EH (cell line): ENCODE measurements around the gene CAPN2.
"Not testable (repeated sequence)": the region's sequence is repeated elsewhere in the genome, so short reads cannot be mapped to it uniquely, and the experiment has no call there.

Experiments
- DNase-seq: peaks from one replicate; pipeline ENCODE4 v3.0.0-alpha.2; 2015; ENCODE audit warnings: low read depth

Gene CAPN2

DNA sequence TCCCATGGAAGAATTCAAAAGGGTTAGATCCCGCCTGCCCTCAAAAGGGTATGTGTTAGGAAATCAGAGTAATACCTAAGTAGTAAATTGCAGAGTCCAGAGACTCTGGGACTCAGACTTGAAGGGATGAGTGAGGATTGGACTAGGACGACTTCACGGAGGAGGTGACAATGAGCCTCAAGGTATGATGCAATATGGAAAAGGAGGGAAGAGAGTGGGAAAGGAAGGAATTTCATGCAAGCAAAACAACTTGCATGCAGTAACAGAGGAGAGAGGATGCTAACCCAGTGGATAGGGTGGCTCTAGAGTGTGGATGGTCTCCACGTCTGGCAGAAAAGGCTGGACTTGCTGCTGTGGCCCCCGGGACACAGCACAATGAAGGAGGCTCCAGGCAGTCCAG, 4.8 kb downstream of the CAPN2 start:
- DNase-seq, result no peak

DNA sequence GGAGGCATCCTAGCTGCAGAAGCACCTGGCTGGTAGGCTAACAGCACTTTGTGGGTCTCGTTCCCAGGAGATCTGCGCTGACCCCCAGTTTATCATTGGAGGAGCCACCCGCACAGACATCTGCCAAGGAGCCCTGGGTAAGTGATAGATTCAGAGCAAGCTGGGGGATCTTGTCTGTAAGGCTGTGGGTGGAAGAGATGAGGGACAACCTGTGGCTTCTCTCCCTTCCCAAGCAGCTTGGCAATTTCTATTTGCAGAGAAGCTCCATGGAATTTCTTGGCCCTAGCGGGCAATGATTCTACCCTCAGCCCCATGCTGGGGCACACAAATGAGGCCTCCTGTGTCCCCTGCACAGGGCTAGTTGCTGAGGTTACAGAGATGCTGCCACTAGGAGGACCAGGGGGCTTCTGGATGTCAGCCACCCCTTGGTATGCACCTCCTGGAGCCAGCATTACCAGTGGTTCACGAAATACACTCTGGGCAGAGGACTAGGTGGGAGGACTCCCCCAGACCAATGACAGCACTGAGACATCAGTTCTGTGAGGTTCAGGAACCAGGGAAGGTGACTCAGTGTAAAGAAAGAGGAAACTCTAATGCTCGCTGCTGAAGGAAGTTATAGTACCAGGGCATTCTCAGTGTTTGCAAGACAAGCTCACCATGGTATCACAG, 5.5 kb downstream of the CAPN2 start:
- no peak for DNase-seq

DNA sequence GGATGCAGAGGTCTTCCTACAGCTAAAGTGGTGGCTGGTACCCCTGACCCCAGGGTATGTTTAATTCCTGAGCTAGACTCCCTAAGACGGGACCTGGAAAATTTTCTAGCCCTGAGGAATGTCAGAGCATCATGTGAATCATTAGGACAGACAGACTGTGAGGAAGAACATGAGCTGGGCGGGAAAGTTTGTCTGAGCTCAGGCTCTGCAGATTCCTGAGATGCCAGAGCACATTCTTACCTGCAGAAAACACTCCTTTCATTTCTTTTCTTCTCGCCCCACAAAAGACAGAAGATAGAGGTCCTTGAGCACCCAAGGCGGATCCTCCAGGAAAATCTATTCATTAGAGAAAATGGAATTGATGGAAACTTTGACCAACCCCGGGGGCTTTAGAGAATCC, 6.5 kb downstream of the CAPN2 start:
- DNase-seq, result peak; percentile 56

DNA sequence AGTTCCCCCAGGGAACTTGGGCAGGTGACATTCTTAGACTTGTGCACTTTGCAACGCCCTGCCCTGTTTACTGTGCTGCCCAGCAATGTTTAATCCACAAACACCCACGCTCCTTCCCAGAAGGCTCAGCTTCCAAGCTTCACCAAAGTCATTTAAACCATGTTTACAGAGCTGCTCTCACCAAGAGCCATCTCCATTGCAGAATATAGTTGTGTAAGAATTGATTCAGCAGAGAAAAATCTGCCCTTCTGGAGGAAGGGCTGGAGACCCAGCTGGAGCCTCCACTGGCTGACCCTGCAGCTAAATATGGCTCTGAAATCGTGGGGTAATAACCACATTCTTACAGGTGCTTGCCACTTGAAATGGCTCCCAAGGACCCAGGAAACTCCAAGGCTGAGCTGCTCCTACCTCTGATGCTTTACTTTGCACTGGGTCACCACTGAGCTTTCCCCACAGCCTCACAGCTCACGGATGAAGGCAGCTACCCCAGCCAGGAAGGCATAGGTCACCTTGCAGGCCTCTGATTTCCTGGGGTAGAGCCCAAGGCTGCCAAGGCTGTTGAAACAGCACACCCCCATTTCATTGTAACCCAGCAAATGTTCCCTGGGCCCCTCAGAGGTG, 8.7 kb downstream of the CAPN2 start:
- peak; percentile 91 for DNase-seq

DNA sequence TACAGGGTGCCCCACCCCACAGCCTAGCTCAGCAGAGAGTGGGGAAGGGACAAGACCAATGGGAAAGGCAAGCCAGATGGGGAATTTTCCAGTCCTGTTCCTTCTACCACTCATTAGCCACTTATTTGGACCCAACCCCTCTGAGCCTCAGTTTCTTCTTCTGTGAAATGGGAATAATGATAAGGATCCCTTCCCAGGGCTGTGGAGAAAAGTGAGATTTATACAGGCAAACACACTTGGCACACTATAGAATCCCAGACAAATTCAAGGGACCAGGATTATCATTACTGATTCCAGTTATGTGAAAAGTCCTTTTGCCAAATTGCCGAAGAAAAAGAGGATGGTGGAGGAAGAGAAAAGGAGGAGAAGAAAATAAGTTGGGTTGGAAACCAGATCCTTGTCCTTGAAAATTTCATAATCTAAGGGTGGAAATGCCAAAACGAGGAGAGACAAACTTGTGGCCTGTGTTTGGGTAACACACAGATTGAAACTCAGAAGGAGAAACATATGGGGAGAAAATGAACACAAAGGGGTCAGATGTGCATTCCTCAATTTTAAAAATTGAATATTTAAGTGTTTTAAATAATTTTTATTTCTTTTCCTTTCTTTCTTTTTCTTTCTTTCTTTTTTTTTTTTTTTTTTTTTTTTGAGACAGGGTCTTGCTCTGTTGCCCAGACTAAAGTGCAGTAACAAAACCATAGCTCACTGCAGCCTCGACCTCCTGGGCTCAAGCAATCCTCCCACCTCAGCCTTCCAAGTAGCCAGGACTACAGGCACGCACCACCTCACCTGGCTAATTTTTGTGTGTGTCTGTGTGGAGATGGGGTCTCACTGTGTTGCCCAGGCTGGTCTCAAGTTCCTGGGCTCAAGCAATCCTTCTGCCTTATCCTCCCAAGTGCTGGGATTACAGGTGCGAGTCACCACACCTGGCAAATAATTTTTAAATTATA, 9.6 kb downstream of the CAPN2 start:
- no peak for DNase-seq

DNA sequence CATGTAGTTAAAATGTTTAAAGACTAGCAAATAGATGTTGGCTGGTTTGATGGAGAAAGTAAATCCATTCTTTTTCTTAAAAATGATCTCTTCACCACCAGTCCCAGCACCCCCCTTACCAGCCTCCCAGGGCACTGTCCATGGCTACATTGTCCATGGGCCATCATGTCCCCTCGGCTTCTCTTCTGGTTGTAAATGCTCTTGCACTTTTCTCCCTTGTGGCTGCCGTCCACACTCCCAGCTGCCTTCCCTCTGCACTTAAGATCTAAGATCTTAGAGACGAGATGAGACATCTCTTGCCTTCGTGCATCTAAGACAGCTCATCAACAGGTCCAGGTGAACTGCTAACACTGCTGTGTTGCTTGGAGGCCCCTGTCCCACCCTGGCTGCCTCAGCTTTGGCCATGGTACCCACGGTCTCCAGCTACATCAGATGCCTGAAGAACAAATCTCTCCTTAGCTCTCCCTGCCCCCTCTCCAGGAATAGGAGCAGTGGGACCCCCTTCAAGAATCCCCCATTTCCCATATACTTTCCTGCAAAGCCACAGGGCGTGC, 11.1 kb downstream of the CAPN2 start:
- no peak for DNase-seq

DNA sequence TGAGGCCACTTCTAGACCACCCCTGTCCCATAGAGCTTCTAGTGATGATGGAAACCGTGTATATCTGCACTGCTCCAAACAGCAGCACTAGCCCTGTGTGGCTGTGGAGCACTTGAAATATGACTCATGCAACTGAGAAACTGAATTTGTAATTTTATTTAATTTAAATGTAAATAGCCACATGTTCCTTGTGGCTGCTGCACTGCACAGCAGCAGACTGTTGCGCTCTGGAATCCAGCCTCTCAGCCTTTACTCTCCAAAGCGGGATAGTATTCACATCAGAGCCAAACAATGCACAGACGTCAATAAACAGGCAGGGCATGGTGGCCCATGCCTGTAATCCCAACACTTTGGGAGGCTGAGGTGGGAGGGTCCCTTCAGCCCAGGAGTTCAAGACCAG, 12.0 kb downstream of the CAPN2 start:
- DNase-seq, result no peak

DNA sequence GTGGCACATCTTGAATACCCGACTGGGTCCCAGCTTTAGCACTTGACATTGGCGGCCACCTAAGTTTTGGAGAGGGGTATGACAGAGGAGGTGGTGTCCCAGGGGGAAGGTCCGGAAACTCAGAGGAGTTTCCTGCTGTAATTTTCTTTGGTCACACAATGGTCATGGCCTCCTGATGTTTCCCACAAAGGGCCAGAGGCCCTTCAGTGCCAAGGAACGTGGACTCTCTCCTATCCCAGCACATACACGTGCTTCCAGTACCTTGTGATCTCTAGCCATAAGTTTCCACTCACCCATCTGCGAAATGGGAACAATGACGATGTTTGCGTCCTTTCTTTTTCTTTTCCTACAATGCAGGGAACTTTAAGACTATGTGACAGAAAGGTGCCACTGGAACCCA, 13.2 kb downstream of the CAPN2 start:
- DNase-seq, result no peak

DNA sequence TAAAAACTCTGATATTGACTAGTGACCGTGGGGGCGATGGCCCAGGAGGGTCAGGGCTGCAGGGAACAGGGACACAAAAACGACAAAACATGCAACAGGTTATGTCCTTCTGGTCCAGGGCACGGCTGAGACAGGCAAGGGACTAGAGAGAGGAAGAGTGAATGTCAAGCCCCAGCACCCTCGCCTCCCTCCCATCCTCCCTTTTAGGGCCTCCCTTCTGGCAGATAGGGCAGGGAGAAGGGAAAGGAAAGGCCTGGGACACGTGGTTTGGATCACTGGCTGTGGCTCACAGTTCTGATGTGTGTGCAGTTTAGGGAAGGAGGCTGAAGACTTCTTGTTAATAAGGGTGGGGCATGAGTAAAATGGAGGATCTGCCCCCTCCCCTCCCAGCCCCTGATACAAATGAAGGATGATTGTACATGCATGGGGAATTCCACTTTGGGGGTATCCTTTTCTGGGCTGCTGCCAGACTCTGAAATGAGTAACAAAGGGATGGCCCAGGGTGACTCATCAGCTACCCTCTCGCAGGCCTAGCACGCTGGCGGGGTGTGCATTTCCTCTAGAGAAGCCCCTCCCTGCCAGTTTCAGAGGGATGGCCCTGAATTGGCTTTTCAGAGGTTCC, 14.2 kb downstream of the CAPN2 start:
- peak; percentile 96 for DNase-seq

DNA sequence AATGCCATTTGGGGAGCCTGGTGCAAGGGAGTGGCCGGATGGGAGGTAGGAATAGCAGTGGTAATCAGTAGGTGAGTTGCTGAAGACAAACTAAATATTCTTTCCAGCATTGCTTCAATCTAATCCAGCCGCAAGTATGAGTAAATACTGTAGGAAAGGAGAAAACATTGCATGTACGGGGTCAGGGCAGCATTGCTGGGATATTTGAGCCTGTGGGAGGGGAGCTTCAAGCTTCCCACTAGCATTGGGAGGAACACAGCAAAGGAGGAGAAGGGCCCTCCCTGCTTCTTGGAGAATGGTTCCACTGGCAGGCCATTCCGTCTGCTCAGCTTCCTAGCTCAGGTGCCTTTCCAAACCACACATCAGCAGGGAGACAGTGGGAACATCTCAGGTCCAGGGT, 15.2 kb downstream of the CAPN2 start:
- peak; percentile 59 for DNase-seq

DNA sequence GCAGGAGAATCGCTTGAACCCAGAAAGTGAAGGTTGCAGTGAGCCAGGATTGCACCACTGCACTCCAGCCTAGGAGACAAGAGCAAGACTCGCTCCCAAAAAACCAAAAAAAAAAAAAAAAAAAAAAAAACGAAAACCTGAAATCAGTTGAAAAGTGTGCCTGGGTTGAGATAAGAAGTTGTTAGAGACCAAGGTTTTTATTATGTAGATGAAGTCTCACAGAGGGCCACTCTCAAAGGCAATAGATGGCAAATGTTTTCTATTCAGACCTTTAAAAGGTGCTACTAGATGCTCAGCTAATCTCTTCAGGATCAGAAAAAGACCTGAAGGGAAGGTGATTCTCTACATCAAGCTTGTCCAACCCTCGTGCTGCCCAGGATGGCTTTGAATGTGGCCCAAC, 17.6 kb downstream of the CAPN2 start:
- DNase-seq, result no peak

DNA sequence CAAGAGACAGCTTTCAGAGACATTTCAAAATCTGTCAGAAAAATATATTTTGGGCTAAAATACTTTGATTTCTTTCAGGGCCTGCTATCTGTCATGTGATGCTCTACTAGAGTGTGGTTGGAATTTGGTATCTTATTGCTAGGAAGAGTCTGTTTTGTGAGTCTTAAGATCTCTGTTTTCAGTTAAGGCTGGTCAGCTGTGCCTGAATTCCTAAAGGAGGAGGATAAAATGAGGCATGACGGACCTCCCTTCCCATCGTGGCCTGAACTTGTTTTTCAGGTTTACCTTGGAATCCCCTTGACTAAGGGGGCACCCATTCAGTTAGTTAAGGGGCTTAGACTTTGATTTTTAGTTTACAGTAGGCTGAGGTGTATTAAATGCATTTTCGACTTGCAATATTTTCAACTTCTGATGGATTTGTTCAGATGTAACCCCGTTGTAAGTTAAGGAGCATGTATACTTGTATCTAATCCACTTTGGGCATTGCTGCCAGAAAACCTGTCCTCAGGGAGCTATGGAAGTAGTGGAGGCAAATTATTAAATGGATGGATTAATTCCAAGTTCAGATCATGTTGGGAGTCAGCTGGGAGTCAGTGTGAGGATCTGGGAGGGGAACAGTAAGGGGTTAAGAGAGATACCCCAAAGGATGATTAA, 18.3 kb downstream of the CAPN2 start:
- peak; percentile 46 for DNase-seq

DNA sequence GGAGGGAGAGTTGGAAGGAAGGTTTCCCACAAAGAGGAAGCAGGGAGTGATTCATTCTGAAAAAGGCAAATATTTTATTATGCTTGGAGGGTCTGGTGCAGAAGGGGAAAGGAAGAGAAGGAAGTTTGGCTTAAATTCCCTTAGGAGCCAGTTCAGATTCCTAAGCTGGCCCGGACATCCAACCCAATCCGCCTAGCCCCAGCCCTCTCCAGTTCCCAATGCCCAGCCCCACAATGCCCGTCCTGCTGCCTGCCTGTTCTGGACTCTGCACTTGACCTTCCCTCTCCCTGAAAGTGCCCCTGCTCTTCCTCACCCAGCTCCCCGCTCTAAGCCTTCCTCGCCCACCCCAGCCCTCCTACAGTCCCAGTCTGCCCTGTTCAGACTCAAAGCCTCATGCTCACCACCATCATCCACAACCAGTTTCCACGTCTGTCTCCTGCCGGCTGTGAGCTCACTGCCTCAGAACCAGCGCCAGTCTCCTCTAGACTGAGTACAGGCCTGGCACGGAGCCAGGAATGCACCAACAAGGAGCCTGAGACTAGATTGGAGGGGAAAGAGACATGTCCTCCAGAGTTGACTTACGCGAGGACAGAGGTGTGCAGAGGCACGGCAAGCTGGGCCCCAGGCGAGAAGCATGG, 18.9 kb downstream of the CAPN2 start:
- DNase-seq, result peak; percentile 63

DNA sequence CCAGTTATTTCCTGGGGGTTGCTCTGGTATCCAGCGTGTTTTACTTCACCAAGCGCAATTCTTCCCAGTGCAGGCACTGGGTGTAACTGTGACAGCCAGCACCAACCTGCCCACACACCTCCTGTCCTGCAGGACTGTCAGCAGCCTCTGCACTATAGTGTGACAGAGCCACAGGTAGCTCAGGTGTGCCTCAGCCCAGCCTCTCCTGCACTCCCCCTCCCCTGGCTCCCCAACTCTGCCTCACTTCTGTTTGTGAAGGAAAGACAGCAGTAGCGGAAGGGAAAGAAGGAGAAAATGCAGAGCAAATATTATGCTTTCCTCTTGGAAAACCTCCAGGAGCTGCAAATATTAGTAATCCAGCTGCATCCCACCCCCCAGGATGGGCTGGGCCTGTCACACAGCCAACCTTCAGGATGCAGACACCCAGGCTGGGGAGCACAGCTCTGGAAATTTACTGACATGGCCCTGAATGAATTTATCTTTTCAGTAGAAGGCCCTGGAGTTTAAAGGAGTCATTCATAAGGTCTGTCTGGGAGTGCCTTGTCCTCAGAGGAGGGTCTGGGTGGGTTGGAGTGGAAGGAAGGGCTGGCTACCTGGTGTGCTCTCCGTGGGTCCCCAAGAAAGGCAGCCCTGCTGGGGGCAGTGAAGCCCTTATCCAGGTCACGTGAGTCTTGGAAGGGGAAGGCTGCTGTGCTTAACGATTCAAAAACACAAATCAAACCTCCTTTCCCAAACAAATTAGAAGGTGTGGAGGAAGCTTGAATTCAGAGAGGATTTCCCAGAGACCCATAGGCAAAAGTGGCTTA, 20.9 kb downstream of the CAPN2 start:
- peak; percentile 45 for DNase-seq

DNA sequence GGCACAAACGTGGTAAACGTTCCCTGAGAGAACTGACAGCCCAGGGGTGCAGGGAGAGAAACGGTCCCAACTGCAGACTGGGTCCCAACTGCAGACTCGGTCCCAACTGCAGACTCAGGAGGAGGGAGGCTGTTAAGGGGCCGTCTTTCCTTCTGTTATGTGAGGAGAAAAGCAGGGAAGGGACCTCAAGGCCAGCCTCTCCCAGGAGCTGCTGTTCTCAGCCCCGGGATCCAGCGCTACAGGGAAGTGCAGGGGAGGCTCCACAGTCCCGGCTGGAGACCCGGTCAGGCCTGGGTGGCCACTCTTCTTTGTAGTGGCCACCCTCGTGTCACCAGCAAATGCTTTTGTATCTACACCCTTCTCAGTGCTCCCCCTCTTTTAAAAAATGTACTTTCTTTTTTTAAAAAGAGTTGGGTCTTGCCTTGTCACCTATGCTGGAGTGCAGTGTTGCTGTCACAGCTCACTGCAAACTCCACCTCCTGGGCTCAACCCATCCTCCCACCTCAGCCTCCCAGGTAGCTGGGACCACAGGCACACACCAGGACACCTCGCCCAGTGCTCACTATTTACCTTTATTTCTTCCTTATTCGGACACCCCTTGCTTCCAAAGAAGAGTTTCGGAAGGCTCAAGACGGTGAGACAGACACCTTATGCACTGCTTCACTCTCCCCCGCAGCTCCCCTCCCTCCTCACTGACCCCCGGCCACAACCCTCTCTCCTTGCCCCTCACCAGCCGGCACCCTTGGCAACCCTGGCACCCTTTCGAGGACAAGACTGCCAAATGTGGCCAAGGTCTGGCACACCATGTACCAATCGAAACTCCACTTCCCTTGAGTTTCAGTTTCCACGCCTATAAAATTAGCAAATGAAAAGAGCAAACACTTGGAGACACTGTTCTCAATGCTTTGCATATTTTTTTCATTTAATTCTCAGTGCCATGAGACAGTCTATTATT, 21.8 kb downstream of the CAPN2 start:
- DNase-seq, result no peak

DNA sequence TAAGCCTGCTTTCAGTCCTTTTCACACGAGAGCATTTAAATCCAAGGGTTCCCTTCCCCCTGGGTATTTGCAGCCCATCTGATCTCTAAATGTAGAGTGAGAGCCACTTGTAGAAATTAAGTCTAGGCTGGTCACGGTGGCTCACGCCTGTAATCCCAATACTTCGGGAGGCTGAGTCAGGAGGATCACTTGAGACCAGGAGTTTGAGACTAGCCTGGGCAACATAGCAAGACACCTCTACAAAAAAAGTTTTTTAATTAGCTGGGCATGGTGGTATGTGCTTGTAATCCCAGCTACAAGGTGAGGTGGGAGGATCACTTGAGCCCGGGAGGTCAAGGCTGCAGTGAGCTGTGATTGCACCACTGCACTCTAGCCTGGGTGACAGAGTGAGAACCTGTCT, 24.3 kb downstream of the CAPN2 start:
- not testable (repeated sequence) for DNase-seq

DNA sequence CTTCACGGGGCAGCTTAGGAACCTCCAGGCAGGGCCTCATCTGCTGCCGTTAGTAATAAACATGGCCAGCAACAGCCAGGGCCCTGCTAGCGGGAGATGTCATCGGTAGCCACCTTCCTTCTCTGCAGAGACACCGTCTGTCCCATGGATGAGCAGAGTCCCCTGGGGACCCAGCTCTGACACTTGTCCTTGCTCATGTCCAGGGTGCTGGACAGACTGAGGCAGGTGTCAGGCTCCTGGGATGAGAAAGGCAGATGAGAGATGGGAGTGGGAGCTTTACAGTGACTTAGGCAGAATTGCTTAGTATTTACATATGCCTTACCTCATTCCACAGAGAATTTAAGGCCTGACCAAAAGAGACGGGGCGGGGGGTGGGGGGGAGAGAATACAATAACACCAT, 25.0 kb downstream of the CAPN2 start:
- no peak for DNase-seq

DNA sequence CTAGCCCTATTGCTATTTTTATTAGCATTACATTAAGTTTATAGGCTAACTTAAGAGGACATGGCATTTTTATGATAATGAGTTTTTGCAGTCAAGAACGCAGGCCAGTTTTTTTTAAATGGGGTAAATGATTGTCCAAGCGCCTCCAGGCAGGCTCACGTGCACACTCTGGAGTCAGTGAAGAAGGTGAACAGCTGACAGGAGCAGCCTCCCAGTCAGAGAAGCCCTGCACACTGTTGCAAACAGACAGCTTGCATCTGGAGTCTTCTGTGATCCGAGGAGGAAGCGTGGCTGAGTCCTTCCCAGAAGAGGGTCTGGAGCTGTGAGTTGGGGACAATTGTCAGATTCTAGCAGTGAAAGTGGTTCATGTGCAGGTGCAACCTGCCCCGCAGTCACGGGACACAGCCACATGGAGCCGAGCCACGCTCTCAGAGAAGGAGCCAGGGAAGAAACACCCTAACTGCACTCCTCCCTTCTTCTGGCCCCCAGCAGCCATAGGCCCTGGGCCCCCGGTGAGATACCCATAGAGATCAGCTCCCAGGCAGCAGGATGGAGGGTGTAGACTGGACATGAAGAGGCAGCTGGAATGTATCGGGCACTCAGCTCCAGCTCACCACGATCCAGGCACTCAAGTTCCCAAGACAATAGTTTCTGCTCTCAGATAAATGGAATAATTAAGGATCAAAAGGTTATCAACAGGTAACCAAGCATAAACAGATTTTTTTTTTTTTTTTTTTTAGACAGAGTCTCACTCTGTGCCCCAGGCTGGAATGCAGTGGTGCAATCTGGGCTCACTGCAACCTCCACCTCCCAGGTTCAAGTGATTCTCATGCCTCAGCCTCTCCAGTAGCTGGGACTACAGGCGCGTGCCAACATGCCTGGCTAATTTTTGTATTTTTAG, 26.4 kb downstream of the CAPN2 start:
- peak; percentile 30 for DNase-seq
